ENCODE data around the gene BIRC7.

BIRC7 gene

GRCh38 chr20:63289311-63290135, 53.8 kb downstream of the BIRC7 start:
- Histone ChIP-seq H3K27ac (no peak overlapping the region), H3K4me1 (ENCODE audit: control insufficient read depth in 1 of 2, insufficient read depth in 1 of 2, low read depth in 1 of 2, low read length in 1 of 2) (no peaks in the 10 kb centered on the region), H3K36me3 (peaks cover 53% of the 10 kb centered on the region), H3K9me3 (no peaks in the 10 kb centered on the region), H3K4me3 (ENCODE audit: low read depth in 1 of 2, low read length in 1 of 2) (no peak overlapping the region), H3K27me3 (peaks cover 25% of the 10 kb centered on the region)
- no peak for TF ChIP-seq CTCF (IDR thresholded peaks at IDR 0.05)

Data from neutrophil (primary cell).